ENCODE measurements around the gene ANKZF1.

Gene ANKZF1

DNA sequence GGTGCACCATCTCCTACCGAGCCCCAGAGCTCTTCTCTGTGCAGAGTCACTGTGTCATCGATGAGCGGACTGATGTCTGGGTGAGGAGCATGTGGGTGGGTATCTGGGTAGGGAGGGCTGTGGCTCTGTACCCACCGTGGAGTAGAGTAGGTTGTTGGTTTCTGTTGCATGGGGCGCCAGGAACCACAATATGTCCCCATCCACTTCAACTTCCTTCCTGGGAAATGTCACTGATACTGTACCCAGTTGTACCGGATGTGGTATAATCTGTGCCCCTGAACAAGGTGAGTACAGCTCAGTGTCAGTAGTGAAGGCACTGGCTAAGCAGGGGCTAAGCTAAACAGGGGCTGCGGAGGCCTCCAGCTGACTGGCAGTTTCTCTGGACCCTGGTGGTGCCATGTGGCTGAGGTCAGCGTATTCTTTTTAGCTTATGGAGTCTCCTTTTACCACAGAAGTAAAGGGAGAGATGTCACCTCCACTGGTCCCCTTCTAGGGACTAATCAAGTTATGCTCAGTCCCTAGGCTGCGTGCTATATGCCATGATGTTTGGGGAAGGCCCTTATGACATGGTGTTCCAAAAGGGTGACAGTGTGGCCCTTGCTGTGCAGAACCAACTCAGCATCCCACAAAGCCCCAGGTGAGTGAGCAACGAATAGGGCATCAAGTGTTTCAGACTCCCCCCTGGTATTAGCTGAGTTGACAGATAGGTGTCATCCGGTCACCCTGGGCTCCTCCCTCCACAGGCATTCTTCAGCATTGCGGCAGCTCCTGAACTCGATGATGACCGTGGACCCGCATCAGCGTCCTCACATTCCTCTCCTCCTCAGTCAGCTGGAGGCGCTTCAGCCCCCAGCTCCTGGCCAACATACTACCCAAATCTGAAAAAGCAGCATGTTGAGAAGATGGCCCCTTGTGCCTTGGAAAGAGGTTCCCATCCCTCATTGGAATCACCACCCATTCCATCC, 18.4 kb downstream of the ANKZF1 start:
- no peak for TF ChIP-seq CEBPB (IDR thresholded peaks at IDR 0.05)
- TF ChIP-seq, protein P1, sequence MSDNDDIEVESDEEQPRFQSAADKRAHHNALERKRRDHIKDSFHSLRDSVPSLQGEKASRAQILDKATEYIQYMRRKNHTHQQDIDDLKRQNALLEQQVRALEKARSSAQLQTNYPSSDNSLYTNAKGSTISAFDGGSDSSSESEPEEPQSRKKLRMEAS (IDR thresholded peaks at IDR 0.05) = no peak
- TF ChIP-seq, protein P2, sequence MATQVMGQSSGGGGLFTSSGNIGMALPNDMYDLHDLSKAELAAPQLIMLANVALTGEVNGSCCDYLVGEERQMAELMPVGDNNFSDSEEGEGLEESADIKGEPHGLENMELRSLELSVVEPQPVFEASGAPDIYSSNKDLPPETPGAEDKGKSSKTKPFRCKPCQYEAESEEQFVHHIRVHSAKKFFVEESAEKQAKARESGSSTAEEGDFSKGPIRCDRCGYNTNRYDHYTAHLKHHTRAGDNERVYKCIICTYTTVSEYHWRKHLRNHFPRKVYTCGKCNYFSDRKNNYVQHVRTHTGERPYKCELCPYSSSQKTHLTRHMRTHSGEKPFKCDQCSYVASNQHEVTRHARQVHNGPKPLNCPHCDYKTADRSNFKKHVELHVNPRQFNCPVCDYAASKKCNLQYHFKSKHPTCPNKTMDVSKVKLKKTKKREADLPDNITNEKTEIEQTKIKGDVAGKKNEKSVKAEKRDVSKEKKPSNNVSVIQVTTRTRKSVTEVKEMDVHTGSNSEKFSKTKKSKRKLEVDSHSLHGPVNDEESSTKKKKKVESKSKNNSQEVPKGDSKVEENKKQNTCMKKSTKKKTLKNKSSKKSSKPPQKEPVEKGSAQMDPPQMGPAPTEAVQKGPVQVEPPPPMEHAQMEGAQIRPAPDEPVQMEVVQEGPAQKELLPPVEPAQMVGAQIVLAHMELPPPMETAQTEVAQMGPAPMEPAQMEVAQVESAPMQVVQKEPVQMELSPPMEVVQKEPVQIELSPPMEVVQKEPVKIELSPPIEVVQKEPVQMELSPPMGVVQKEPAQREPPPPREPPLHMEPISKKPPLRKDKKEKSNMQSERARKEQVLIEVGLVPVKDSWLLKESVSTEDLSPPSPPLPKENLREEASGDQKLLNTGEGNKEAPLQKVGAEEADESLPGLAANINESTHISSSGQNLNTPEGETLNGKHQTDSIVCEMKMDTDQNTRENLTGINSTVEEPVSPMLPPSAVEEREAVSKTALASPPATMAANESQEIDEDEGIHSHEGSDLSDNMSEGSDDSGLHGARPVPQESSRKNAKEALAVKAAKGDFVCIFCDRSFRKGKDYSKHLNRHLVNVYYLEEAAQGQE (IDR thresholded peaks at IDR 0.05; ENCODE audit: low read depth) = no peak
- no peak for TF ChIP-seq NFIC (IDR thresholded peaks at IDR 0.05)
- no peak for TF ChIP-seq TCF12 (IDR thresholded peaks at IDR 0.05; ENCODE audit: low read depth)
- no peak for TF ChIP-seq TEAD4 (IDR thresholded peaks at IDR 0.05)
- no peak for TF ChIP-seq ZBTB7A (IDR thresholded peaks at IDR 0.05; ENCODE audit: low read depth)
- TF ChIP-seq, protein P3, sequence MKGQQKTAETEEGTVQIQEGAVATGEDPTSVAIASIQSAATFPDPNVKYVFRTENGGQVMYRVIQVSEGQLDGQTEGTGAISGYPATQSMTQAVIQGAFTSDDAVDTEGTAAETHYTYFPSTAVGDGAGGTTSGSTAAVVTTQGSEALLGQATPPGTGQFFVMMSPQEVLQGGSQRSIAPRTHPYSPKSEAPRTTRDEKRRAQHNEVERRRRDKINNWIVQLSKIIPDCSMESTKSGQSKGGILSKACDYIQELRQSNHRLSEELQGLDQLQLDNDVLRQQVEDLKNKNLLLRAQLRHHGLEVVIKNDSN (IDR thresholded peaks at IDR 0.05) = no peak
- TF ChIP-seq CREB1 (IDR thresholded peaks at IDR 0.05; ENCODE audit: low read depth) = no peak
- TF ChIP-seq EGR1 (IDR thresholded peaks at IDR 0.05) = no peak
- TF ChIP-seq FOXM1 (IDR thresholded peaks at IDR 0.05; ENCODE audit: borderline replicate concordance, low read depth) = no peak
- TF ChIP-seq YY1 (IDR thresholded peaks at IDR 0.05; ENCODE audit: low read depth) = no peak
- TF ChIP-seq EP300 (IDR thresholded peaks at IDR 0.05; ENCODE audit: borderline replicate concordance) = no peak
- TF ChIP-seq RAD21 (IDR thresholded peaks at IDR 0.05; ENCODE audit: low read depth) = no peak
- no peak for TF ChIP-seq TAF1 (IDR thresholded peaks at IDR 0.05; ENCODE audit: low read depth)

DNA sequence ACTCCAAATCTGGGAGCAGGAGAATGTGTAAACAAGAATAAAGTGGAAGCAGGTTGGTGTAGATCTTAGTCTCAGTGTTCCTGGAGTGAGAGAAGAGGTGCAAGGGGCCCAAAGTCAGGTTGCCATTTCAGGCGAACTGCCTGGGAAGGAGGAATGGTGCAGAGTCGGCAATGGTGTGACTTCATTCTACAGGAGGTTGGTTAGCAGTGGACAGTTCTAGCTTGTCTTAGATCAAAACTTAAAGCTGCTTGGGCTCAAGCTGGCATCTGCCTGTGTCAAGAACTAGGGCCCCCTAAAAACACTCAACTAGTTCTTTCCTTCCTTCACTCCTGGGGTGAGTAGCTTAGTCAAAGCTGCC, 19.2 kb downstream of the ANKZF1 start:
- TF ChIP-seq NFIC (IDR thresholded peaks at IDR 0.05) (no peak), YY1 (IDR thresholded peaks at IDR 0.05; ENCODE audit: low read depth) (no peak), FOXM1 (IDR thresholded peaks at IDR 0.05; ENCODE audit: borderline replicate concordance, low read depth) (no peak), RAD21 (IDR thresholded peaks at IDR 0.05; ENCODE audit: low read depth) (no peak), TAF1 (IDR thresholded peaks at IDR 0.05; ENCODE audit: low read depth) (no peak), TCF12 (IDR thresholded peaks at IDR 0.05; ENCODE audit: low read depth) (no peak)
- TF ChIP-seq, protein P1 (IDR thresholded peaks at IDR 0.05) = no peak
- TF ChIP-seq, protein P2 (IDR thresholded peaks at IDR 0.05; ENCODE audit: low read depth) = no peak

DNA sequence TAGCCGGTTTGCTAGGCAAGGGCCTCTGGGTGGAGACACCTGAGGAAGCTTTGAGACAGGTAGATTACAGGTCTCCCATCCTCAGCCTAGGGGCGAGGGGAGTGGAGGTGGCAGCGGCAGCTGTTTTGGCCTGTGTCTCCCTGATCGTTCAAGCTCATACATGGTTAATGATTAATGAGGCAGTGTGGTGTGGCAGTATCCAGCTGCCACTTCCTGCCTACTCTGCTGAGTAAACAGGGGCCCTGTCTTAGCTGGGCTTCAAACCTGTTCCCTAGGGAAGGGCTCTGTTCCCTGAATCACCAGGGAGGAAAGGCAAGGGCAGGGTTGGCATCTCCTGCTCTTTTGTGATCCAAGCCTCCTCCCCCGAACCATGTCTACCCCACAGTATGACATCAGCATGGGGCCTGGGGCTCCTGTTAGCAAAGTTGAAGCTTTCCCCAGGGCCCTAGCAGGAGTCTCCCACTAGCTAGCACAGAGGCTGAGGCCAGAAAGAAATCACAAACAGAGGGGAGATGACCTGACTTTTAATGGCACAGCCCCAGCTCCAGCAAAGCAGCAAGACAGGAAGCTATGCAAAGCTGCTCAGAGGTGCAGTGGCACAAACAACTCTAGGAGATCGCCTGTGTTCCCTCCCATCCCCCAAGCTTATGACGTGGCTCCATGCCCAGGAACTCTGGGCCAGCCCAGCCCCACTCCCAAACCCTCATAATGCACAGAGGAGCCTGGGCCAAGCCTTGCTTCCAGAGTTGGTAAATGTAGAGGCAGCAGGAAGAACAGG, 19.8 kb downstream of the ANKZF1 start:
- TF ChIP-seq NFIC (IDR thresholded peaks at IDR 0.05) (peak; percentile 57), CEBPB (IDR thresholded peaks at IDR 0.05) (no peak), CREB1 (IDR thresholded peaks at IDR 0.05; ENCODE audit: low read depth) (peak; percentile 70)

DNA sequence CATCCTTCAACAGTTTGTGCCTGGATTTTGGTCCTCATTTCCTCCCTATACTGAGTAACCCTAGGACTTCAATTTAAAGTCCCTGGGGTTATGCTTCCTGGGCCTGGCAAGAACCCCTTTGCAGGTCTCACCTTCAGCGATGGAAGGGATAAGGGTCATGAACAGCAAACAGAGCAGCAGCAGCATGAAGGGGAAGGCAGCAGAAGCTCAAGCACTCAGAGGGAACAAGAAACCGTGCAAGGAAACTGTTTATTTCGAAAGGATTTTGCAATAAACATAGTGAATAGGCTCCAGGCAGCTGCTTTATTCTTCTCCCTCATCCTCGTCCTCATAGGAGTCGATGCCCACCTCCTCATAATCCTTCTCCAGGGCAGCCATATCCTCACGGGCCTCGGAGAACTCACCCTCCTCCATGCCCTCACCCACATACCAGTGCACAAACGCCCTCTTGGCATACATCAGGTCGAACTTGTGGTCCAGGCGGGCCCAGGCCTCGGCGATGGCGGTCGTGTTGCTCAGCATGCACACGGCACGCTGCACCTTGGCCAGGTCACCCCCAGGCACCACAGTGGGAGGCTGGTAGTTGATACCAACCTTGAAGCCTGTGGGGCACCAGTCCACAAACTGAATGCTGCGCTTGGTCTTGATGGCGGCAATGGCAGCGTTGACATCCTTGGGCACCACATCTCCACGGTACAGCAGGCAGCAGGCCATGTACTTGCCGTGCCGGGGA, 20.6 kb downstream of the ANKZF1 start:
- TF ChIP-seq, protein P1 (IDR thresholded peaks at IDR 0.05) = no peak
- TF ChIP-seq NFIC (IDR thresholded peaks at IDR 0.05) (no peak), CREB1 (IDR thresholded peaks at IDR 0.05; ENCODE audit: low read depth) (no peak), TCF12 (IDR thresholded peaks at IDR 0.05; ENCODE audit: low read depth) (no peak), FOXM1 (IDR thresholded peaks at IDR 0.05; ENCODE audit: borderline replicate concordance, low read depth) (no peak)
- TF ChIP-seq, protein P2 (IDR thresholded peaks at IDR 0.05; ENCODE audit: low read depth) = no peak

Measured in Ishikawa (cell line).